Activated naive CD8-positive, alpha-beta T cell treated with anti-CD3 and anti-CD28 coated beads, Interleukin-2, amount 50 U/mL, for 16 hours (primary cell): ENCODE measurements around the gene BMF.
"Not testable (repeated sequence)": the region's sequence is repeated elsewhere in the genome, so short reads cannot be mapped to it uniquely, and the experiment has no call there.

Experiments used
- DNase-seq: peaks from one replicate; pipeline ENCODE4 v3.0.0-alpha.2; 2020; ENCODE audit warnings: low read depth, low spot score

BMF gene

DNA sequence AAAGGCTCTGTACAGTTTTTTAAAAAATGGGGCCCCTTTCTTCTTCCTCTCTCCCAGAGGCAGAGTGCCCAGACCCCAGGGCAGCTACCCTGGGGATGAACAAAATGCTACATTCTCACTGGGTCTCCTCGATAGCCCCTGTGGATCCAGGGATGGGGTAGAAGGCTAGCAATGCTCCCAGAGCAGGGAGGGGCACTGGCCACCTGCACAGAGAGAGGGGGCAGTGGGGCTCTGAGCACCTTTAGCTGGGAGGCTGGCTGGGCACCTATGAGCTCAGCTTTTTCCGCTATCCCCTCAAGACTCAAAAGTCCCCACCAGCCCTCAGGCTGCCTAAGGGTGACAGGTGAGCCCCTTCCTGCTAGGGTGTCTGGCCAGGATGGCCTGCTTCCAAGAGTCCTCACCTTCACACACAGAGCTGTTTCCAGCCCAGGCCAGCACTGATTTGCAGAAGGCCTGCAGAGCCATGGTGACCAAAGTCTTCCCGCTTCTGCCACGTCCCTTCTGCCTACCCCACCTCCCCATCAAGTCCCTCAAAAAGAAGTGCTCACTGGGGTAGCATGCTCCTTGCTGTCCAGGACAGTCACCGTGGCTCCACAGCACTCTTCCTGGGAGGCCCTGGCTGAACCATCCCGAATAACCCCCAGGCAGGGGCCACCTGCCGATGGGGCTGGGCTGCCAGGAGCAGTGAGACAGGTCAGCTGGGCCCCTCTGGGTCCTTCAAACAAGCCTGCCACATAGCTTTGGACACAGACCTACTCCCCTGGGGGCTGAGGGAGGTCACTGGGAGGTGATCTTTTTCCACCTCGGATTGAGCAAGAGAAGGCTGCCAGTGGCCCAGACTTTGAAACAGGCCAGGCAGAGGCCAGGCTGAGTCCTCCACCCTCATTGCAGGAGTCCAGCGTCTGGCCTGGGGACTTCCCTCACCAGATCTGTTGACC lies 20.4 kb downstream of the BMF start:
- DNase-seq: no peak

DNA sequence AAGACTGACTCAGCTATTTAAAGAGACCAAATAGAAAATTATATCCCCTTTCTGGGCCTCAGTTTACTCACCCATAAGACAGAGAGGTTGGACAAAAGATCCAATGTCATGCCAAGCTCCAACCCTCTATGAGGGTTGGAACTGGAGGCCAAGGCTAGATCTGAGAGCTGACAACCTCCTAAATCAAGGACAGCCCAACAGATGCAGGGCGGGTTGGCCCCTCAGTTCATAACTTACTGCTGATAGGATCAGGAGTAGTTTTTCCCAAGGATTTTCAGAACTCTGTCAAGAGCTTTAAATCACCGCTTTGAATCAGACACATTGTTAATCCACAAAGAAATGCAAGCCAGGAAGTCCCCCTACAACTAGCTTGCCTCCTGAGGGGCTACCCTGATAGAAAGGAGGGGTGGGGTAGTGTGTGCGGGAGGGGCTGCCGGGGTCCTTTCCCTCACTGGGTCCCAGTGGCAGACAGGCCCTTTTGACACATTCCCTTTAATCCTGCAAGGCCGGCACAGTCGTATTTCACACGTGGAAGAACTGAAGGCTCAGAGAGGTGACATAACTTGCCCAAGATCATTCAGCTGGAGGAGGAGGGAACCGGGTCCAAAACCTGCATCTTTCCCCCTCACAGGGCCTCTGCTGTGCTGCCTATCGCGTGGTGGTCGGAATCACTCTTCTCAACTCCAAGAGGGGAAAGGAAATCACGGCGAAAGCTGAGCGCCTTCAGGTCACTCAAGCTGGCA lies 21.4 kb downstream of the BMF start:
- DNase-seq: no peak

DNA sequence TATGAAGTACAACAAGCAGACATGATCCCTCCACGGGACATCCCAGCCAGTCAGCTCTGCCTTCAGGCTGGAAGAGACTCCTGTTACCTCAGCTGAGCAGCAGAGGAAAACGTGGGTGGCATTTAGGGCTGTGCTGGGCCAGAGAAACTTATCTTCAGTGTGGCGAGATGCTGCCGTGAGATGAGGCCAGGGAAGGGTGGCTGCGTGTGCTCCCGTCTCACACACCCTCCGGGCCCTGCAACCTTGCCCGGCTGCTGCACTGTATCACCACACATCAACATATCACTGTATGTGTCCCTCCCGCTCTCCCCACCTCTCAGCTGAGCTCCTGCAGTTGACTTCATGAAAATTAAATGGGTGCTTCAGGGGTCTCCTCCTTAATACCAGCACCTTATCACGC lies 23.4 kb downstream of the BMF start:
- no peak for DNase-seq

DNA sequence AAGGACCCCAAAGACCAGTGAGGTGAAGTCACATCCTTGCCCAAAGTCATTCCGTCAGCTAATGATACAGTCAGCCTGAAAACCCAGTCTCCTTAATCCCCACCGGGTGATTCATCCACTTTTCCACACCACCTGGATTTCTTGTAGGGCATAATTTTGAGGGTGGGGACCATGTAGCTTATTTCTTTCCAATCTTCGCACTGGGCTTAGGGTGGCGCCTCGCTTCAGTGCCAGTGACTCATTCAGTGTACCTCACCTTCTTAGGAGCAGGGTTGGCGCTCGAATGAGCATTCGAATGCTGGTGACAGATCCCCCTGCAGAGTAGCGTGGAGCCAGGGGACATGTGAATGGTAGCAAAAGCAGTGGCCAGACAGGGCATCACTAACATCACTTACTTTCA lies 24.0 kb downstream of the BMF start:
- no peak for DNase-seq

DNA sequence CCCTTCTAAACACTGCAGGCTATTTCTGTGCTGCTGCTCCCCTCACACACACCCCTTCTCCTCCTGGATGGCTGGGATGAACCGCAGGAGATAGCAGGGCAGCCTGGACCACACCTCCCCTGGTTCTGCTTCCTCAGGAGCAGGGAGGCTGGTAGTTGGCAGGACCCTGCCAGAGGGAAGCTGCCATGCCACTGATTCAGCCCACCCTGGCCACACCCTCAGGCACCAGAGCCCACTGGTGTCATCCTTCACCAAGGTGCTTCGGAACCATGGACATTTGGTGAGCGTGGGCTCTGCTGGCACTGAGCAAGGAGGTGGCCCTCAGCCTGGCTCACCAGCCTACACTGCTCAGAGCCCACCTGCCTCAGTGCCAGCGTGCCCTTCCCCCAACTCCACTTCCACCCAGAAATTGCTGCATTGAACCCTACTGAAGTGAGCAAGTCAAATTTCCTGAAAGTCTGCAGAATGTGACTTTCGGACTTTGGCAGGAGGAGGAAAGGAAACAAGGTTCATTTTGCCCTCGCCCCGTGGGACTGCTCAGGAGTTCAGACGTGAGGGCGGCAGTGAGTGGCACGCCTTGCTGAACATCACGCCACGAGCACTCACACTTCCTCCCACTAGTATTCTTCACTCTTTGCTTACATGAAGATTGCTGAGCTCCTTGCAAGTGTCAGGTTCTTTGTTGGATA lies 26.3 kb downstream of the BMF start:
- no peak for DNase-seq

DNA sequence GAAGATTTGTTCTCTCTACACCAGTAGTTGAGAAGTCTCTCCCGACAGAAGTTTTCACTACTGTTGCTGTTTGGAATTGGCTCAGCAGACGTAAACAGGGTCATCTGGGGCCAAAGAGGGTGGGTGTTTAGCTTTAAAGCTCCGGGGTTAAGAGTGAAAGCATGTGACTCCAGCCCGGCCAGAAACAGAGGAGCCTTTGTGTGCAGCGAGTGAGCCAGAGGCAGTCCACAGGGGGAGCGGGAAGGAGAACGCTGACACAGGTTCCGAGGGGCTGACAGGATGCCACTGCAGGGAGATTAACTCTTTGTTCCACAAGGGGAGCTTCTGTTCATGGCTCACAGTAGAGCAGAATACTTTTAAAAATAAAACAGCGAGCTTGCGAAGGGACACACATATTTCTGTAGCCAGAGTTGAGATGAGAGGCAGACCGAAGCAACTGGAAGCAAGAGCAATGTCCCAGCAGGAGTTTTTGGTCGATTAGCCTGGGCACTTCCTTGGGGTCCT lies 26.9 kb downstream of the BMF start:
- DNase-seq: no peak

DNA sequence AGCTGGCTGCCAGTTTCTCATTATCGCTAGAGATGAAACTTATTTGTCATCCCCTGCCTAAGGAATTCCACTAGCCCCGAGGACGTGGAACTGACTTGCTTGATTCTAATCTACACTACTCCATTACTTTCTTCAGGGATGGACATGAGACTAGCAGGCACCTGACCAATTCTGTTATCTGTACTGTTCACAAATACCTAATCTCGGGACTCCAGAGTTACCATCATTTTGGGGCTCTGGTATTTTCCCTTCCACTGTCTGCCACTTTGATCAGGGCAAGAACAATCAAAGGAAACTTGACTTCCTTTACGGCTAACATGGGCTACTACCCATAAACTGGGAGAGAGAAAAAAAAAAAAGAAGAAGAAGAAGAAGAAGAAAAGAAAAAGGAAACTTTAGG lies 27.8 kb downstream of the BMF start:
- DNase-seq: no peak

DNA sequence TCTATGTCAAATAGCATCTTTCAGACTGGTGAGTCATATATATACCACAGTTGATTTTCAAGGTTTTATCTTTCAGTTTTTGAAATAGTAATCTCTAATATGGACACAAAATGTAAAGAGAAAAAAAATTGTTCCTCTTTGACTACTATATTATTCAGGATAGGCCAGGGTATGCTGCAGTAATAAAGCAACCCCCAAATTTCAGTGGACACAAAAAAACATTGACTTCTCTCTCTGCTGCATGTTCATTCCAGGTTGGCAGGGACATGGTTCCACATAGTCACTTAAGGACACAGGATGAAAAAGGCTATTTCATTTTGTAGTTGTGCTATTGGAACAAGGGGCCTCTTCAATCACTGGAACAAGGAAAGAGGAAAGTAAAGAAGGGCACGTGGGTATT lies 28.6 kb downstream of the BMF start:
- DNase-seq: no peak

DNA sequence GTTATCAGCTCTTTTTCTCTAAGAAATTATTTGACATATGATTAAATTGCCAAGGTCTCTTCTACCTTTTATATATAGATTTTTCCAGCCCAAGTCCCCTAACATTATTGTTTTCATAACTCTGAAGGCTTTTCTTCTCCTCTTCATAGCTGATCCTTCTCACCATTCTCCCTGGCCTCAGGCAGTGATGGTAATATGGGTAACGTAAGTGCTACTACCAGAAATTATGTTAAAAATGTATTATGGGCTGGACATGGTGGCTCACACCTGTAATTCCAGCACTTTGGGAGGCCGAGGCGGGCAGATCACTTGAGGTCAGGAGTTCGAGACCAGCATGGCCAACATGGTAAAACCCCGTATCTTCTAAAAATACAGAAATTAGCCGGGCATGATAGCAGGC lies 29.2 kb downstream of the BMF start:
- DNase-seq: no peak

DNA sequence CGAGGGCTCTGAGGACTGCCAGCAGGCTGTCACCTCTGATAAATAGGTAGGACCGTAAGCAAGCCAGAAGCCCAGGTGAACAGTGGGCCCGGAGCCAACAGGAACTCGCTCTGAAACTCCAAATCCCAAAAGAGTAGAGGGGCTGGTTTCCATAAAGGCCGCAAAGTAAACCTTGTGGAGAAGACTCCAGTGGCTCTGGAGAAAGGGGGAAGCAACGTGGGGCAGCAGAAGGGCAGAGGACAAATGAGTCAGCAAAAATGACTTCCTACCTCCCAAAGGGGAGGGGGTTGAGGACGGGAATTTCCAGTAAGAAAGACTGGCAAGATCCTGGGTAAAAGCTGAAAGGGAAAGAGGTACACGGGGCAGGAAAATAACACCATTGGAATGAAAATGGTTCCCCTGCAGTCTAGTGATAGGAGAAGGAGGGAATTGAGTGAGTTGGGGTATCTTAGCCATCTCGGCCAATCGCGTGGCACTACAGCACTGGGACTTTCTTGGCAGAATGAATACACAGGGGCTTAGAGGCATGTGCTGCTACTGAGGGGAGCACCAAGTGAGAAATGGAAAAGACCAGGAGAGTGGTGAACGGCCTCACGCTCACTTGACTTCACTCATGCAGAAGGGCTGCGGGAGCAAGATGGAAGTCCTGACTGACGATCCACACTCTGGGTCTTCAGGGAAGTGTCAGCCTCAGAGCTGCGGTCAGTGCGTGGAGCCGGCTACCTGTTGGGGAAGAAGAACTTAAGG lies 33.2 kb downstream of the BMF start:
- DNase-seq: no peak

DNA sequence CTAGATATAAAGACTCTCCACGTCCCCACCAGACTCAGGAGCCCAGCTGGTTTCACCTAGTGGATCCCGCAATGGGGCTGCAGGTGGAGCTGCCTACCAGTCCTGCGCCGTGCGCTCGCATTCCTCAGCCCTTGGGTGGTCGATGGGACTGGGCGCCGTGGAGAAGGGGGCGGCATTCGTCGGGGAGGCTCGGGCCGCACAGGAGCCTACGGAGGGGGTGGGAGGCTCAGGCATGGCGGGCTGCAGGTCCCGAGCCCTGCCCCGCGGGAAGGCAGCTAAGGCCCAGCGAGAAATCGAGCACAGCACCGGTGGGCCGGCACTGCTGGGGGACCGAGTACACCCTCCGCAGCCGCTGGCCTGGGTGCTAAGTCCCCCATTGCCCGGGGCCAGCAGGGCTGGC lies 34.0 kb downstream of the BMF start:
- DNase-seq: not testable (repeated sequence)

DNA sequence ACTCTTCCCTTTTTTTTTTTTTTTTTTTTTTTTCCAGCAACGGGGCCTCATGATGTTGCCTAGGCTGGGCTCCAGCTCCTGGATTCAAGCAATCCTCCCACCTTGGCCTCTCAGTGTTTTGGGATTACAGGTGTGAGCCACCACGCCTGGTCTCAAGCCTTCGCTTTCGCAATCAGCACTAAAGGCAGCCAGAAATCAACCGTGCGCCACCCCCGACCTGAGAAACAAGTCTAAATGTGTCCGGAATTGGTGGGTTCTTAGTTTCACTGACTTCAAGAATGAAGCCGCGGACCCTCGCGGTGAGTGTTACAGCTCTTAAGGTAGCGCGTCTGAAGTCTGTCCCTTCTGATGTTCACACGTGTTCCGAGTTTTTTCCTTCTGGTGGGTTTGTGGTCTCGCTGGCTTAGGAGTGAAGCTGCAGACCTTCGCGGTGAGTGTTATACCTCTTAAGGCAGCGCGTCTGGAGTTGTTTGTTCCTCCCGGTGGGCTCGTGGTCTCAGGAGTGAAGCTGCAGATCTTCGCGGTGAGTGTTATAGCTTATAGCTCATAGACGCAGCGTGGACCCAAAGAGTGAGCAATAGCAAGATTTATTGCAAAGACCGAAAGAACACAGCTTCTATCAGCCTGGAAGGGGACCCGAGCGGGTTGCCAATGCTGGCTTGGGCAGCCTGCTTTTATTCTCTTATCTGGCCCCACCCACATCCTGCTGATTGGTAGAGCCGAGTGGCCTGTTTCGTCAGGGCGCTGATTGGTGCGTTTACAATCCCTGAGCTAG lies 34.8 kb downstream of the BMF start:
- not testable (repeated sequence) for DNase-seq

DNA sequence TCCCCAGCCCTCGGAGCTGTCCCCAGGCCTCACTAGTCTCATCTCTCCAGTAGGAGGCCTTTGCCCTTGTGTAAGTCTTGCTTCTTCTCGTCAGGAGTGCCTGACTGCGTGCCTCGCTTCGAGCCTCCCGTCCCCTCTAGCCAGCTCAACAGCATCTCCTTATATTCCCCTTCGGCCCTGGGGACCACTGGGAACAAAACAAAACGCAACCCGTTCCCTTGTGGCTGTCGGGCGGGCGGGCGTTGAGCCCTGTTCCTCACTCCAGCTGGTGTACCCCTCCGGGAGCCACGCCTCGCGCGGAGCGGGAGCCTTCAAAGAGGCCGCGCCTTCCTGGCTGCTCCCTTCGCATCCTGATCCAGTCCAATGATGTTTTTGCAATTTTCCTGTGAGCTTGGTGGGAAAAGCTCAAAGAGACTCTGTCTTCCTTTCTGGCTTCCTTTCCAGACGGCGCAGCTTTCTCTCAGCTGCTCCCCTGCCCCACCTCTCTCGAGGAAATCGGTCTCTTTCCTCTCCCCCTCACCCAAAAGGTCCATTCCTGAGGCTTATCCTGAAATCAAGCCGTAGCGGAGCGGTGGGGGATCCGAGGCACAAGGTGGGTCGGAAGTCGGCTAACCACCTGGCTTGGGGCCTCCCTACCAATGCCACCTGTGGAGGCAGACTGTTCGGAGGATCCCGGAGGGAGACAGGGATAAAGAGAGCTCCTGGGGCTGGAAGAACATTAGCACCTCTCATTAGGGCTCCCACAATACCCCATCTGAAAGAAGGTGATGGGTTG lies 36.3 kb downstream of the BMF start:
- no peak for DNase-seq

DNA sequence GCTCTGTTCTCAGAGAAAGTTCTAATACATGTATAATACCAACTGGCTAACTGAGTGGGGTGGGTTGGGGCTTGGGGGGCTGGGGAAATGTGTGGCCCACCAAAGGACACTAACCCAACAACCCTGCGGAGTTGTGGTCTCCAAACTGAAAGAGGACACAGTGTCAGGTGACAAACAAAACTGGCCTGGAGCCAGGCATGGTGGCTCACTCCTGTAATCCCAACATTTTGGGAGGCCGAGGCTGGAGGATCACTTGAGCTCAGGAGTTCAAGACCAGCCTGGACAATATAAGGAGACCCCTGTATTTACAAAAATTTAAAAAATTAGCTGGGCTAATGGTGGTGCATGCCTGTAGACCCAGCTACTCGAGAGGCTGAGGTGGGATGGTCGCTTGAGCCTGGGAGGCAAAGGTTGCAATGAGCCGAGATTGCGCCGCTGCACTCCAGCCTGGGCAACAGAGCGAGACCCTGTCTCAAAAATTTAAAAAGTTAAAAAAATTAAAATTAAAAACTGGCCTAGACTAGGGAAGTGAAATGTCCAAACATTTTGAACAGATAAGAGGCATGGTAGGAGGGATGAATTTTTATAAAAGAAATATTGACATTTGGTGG lies 38.0 kb downstream of the BMF start:
- no peak for DNase-seq

DNA sequence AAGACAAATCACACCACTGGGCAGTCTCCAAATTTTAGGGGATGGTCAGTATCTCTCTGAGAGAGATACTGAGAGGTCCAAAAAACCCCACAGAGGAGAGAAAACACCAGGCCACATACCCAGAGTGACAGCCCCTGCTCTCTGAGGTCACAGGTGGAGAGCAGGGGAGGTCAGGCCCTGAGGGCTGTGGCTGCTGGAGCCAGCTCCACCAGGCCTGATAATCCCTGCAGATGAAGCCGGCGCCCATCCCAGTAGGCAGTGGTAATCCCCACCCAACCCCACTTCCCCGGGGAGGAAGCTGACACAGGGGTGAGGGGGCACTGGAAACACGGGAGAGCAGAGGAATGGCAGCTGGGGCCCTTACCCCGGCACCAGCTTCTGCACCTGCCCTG lies 38.5 kb downstream of the BMF start:
- DNase-seq: no peak

DNA sequence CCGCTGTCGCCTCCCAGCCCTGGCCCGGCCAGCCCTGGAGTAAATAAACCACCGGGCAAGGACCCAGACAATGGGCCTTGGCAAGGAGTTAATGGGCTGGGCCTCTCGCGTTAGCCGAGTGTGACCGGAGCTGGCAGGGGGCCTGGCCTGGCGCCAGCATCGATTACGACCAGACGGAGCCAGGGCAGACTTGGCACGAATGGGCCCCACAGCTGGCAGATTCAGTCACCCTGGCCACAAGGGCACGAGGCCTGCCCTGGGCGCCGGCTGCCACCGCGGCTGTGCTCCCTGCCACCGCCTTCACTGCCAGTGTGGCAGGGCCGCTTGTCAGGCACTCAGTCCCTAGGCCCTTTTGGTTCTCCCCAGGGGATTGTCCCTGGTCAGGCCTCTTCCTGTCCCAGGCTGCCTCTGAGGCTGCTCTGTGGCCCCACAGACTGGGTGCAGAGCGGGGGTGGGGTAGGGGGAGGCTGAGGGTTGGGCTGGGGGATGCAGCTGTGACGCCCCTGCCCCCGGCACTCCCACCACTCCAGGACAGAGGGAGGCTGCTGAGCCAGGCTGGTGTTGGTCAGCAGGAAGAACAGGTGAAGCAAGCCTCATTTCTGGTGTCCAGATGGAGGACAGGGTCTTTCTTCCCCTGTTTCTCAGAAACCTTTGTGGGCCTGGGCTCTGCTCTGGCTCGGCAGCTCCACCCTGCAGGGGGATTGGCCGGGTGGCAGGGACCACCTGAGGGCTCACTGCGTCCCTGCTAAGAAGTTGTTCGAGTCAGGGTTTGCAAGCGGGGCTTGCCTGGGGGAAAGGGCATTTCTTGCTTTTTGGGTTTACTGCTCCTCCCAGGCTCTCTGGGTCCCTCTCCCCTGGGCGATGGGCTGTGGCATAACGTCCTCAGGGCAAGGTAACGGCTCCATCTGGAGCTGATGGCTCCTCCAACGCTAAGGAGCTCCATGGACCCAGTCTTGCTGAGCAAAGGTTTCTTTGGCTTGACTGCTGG lies 39.2 kb downstream of the BMF start:
- no peak for DNase-seq

DNA sequence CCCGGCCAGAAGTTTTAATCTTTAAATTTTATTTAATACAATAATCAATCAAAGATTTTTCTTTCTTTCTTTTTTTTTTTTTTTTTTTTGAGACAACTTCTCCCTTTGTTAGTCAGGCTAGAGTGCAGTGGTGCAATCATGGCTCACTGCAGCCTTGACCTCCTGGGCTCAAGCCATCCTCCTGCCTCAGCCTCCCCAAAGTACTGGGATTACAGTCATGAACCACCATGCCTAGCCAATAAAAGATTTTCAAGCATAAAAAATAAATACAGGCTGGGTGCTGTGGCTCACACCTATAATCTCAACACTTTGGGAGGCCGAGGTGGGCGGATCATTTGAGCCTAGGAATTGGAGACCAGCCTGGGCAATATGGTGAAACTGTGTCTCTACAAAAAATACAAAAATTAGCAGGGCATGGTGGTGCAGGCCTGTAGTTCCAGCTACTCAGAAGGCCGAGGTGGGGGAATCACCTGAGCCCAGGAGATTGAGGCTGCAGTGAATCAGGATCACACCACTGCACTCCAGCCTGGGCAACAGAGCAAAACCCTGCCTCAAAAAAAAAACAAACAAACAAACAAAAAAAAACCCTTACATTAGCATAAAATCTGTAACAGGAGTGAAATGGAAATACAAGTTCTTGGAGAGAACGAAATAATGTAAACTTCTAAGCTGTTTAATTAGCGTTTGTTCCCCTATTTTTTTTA lies 40.6 kb downstream of the BMF start:
- no peak for DNase-seq

DNA sequence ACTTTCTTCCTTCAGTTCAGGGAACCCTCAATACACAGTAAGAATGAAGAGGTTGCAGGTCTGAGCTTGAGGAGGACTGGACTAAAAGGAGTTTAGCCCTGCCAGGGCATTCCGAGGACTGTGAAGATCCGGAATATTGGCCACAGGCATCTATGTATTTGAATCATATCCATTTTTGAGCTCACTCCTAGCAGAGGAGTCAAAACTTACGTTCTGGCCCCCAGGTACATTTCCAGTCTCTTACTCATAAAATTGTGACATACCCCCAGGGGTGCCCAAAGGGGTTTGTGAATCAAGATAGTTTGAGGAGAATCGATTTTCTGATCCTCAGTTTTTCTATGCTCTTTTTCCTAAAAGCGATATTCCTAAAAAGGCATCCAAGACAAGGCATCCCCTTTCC lies 42.1 kb downstream of the BMF start:
- no peak for DNase-seq
